HG03558 (cell line): ENCODE data around the gene SEPTIN10.

ENCODE experiments used
- ATAC-seq: cut with Tn5 transposase; IDR thresholded peaks from one replicate; pipeline ENCODE4 v1.9.1; 2021; ENCODE audit warnings: moderate number of reproducible peaks; ENCODE audit not compliant: unreplicated experiment; ENCODE audit errors: extremely low read depth

The SEPTIN10 gene

GRCh38 chr2:109527079-109527478 is 86.7 kb downstream of the SEPTIN10 start:
- ATAC-seq, result no peak

GRCh38 chr2:109526442-109526970 is 87.3 kb downstream of the SEPTIN10 start:
- ATAC-seq, result no peak

GRCh38 chr2:109525836-109526235 is 87.9 kb downstream of the SEPTIN10 start:
- no peak for ATAC-seq

GRCh38 chr2:109523536-109524361 is 90.0 kb downstream of the SEPTIN10 start:
- no peak for ATAC-seq

- no peak for ATAC-seq
Measured at GRCh38 chr2:109523121-109523520, 90.6 kb downstream of the SEPTIN10 start.

- ATAC-seq, result no peak
Measured at GRCh38 chr2:109522063-109522374, 91.7 kb downstream of the SEPTIN10 start.

GRCh38 chr2:109521233-109522062 is 92.3 kb downstream of the SEPTIN10 start:
- no peak for ATAC-seq

- ATAC-seq, result no peak
Measured at GRCh38 chr2:109519513-109519912, 94.3 kb downstream of the SEPTIN10 start.

- no peak for ATAC-seq
Measured at GRCh38 chr2:109517118-109517889, 96.5 kb downstream of the SEPTIN10 start.

- ATAC-seq, result no peak
Measured at GRCh38 chr2:109516445-109517117, 97.2 kb downstream of the SEPTIN10 start.

GRCh38 chr2:109514857-109515256 is 98.9 kb downstream of the SEPTIN10 start:
- ATAC-seq, result no peak

GRCh38 chr2:109513749-109514588 is 99.8 kb downstream of the SEPTIN10 start:
- ATAC-seq, result peak; percentile 46

- no peak for ATAC-seq
Measured at GRCh38 chr2:109513230-109513629, 100.5 kb downstream of the SEPTIN10 start.

GRCh38 chr2:109512076-109512475 is 101.7 kb downstream of the SEPTIN10 start:
- ATAC-seq, result no peak

- ATAC-seq, result no peak
Measured at GRCh38 chr2:109511168-109511567, 102.6 kb downstream of the SEPTIN10 start.

GRCh38 chr2:109510136-109511028 is 103.4 kb downstream of the SEPTIN10 start:
- no peak for ATAC-seq

- ATAC-seq, result no peak
Measured at GRCh38 chr2:109508556-109508955, 105.2 kb downstream of the SEPTIN10 start.

- no peak for ATAC-seq
Measured at GRCh38 chr2:109507828-109508227, 105.9 kb downstream of the SEPTIN10 start.
